Lower lobe of right lung (tissue), 2 donors: ENCODE results near the gene C6orf47. TPM values are rescaled to one million over a fixed set of nuclear protein-coding genes. Genes with fewer than 3 reads are reported as not detected.

Experiments
- ATAC-seq, 2 donors: fragments of 200-7000 bp; cut with Tn5 transposase; one replicate each; pipeline ENCODE4 v1.9.1; 2020 to 2022; ENCODE audit warnings: mild to moderate bottlenecking in 2 of 2, moderate library complexity in 2 of 2
- DNase-seq: peaks from one replicate; pipeline ENCODE4 v3.0.0-alpha.2; 2020
- H3K27ac ChIP-seq: fragments of 200-600 bp; one replicate; pipeline ENCODE4 v1.8.0; 2022
- H3K27me3 ChIP-seq: fragments of 200-600 bp; one replicate; pipeline ENCODE4 v1.8.0; 2022; ENCODE audit warnings: low read depth
- H3K36me3 ChIP-seq: fragments of 200-600 bp; one replicate; pipeline ENCODE4 v1.8.0; 2022; ENCODE audit warnings: mild to moderate bottlenecking
- H3K4me1 ChIP-seq: fragments of 200-600 bp; one replicate; pipeline ENCODE4 v1.8.0; 2022
- H3K4me3 ChIP-seq: fragments of 200-600 bp; one replicate; pipeline ENCODE4 v1.8.0; 2022; ENCODE audit warnings: mild to moderate bottlenecking
- H3K9me3 ChIP-seq: fragments of 200-600 bp; one replicate; pipeline ENCODE4 v1.8.0; 2022
- intact Hi-C: fragments of 100-400 bp; cut with DNase I; formaldehyde crosslinking; loops from one replicate; pipeline ENCODE4 v1.11.0; 2022
- total RNA-seq: library from RNA; stranded (reverse); fragmentation: NEBNext Ultra II Directional; extraction: Animal tissue kit (Norgen Biotek cat#: 25700); gene quantifications from one replicate; pipeline ENCODE4 v1.2.1, GENCODE V29; 2021
- TF ChIP-seq, protein P1 (sequence below): fragments of 200-600 bp; IDR thresholded peaks from one replicate; pipeline ENCODE4 v1.8.0; 2022; ENCODE audit warnings: antibody characterized with exemption, mild to moderate bottlenecking
- donor health status: DM: no; HTN: yes; CAD: no; lungs with severe emphysema.

C6orf47 gene
- total RNA-seq, 1 donor from 2014 or later, result 24.7 TPM

DNA sequence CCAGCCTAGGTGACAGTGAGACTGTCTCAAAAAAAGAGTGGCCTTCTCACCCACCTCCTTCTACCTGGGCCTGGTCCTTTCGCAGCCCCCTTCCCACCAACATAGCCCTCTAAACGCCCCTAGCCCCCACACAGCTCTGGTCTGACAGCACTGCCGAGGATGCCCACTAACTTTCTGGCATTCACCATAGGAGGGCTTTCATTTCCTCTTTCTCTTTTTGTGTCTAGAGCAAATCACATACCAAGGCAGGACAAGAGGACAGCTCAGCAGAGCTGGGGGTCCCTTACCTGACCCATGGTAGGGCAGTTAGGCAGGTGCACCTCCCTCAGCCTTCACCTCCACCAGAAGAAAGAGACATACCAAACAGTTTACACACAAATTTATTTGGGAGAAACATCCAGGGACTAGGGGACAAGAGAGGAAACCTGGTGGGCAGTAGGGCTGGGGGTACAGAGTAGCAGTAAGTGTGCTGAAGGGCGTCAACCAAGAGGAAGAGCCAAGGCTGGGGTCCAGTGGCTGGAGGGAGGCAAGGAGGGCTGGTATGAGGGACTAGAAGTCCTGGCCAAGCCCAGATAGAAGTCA lies 15.8 kb upstream of the C6orf47 start:
- H3K27ac ChIP-seq, result no peak overlapping the region
- no peaks in the 10 kb centered on the region for H3K27me3 ChIP-seq
- peaks cover 22% of the 10 kb centered on the region for H3K36me3 ChIP-seq
- H3K4me3 ChIP-seq, result no peak overlapping the region
- intact Hi-C loops, result no loop called here
- ATAC-seq (no peak), DNase-seq (no peak)
- TF ChIP-seq, protein P1, sequence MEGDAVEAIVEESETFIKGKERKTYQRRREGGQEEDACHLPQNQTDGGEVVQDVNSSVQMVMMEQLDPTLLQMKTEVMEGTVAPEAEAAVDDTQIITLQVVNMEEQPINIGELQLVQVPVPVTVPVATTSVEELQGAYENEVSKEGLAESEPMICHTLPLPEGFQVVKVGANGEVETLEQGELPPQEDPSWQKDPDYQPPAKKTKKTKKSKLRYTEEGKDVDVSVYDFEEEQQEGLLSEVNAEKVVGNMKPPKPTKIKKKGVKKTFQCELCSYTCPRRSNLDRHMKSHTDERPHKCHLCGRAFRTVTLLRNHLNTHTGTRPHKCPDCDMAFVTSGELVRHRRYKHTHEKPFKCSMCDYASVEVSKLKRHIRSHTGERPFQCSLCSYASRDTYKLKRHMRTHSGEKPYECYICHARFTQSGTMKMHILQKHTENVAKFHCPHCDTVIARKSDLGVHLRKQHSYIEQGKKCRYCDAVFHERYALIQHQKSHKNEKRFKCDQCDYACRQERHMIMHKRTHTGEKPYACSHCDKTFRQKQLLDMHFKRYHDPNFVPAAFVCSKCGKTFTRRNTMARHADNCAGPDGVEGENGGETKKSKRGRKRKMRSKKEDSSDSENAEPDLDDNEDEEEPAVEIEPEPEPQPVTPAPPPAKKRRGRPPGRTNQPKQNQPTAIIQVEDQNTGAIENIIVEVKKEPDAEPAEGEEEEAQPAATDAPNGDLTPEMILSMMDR, result no peak
- H3K9me3 ChIP-seq, result no peaks in the 10 kb centered on the region
- H3K4me1 ChIP-seq, result peaks cover 14% of the 10 kb centered on the region

DNA sequence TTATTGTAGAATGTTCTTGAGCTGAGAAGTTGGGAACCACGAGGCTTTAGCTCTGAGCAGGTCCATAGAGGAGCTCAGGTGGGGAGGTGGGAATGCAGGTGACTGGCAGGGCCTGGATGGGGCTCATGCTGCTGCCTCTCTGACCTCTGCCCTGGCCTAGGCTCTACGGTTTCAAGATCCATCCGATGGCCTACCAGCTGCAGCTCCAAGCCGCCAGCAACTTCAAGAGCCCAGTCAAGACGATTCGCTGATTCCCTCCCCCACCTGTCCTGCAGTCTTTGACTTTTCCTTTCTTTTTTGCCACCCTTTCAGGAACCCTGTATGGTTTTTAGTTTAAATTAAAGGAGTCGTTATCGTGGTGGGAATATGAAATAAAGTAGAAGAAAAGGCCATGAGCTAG lies 9.1 kb upstream of the C6orf47 start, which contains the start of gene LY6G5B:
Gene LY6G5B, plus strand, starts transcription at position 301 of the 400 bp plus-strand sequence. CDS start 975 bp downstream, outside the sequence.
- Histone ChIP-seq H3K4me1 (peaks cover 21% of the 10 kb centered on the region), H3K9me3 (no peaks in the 10 kb centered on the region), H3K4me3 (no peak within 1 kb of the TSS), H3K27me3 (no peaks in the 10 kb centered on the region), H3K36me3 (peaks cover 70% of the 10 kb centered on the region), H3K27ac (no peak within 1 kb of the TSS)
- ATAC-seq (no peak), DNase-seq (no peak)
- TF ChIP-seq, protein P1, result no peak
- intact Hi-C loops, result no loop called here

DNA sequence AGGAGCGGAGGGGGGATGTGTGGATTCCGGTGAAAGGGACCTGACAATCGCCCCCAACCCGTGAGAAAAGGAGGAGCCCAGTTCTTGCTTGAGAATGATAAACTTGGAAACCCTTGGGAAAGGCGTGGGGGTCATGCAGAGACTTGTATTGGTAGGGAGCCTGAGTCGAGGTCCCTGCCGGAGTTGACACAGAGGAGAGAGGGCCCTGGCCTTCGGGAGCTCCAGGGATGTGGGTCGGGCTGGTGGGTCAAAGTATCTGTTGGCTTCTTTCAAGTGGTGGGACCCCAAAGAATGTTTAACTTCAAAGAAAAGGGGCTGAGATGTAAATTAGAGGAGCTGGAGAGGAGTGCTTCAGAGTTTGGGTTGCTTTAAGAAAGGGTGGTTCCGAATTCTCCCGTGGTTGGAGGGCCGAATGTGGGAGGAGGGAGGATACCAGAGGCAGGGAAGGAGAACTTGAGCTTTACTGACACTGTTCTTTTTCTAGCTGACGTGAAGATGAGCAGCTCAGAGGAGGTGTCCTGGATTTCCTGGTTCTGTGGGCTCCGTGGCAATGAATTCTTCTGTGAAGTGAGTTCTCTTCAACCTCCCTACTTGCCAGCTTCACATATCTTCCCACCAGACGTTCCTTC lies 5.9 kb upstream of the C6orf47 start:
- H3K9me3 ChIP-seq, result no peaks in the 10 kb centered on the region
- no peaks in the 10 kb centered on the region for H3K27me3 ChIP-seq
- peaks cover 68% of the 10 kb centered on the region for H3K36me3 ChIP-seq
- H3K27ac ChIP-seq, result peak overlapping the region; percentile 91
- TF ChIP-seq, protein P1, result no peak
- peaks cover 46% of the 10 kb centered on the region for H3K4me1 ChIP-seq
- peak overlapping the region; percentile 78 for H3K4me3 ChIP-seq
- no peak for ATAC-seq
- intact Hi-C loops, result no loop called here
- no peak for DNase-seq

DNA sequence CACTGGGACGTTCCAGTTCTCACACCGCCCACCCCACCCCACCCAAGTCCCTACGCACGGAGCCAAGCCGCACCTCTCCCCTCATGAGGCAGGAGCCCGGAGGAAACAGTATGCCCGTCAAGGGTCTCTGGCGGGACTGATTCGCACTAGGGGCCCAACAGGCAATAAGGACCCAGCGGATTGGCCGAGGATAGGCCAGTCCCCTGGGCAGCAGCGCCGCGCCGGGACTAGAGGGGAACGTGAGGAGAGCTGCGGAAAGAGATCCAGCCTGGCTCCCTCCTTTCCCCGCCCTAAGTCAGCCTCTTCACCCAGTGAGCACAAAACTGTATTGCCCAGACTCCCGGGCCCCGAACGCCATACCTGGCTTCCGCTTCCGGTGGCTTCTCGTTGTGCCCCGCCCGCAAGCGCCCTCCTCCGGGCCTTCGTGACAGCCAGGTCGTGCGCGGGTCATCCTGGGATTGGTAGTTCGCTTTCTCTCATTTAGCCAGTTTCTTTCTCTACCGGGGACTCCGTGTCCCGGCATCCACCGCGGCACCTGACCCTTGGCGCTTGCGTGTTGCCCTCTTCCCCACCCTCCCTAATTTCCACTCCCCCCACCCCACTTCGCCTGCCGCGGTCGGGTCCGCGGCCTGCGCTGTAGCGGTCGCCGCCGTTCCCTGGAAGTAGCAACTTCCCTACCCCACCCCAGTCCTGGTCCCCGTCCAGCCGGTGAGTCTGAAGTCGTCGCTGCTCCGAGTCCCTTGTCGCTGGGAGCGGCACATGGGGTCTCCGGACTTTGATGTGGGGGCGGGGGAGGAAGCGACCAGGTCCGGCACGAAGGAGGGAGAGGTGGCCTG lies 5.1 kb upstream of the C6orf47 start, which contains the start of gene CSNK2B:
Gene CSNK2B, plus strand, starts transcription at position 580 of the 836 bp plus-strand sequence. CDS start 752 bp downstream, outside the sequence.
- Histone ChIP-seq H3K27me3 (no peaks in the 10 kb centered on the region), H3K4me1 (peaks cover 51% of the 10 kb centered on the region), H3K4me3 (peak within 1 kb of the TSS; percentile 78), H3K27ac (peak within 1 kb of the TSS; percentile 91), H3K9me3 (no peaks in the 10 kb centered on the region), H3K36me3 (peaks cover 60% of the 10 kb centered on the region)
- TF ChIP-seq, protein P1, result peak; percentile 15
- DNase-seq (peak; percentile 99), ATAC-seq (peak; percentile 96)
- intact Hi-C loops, result no loop called here

DNA sequence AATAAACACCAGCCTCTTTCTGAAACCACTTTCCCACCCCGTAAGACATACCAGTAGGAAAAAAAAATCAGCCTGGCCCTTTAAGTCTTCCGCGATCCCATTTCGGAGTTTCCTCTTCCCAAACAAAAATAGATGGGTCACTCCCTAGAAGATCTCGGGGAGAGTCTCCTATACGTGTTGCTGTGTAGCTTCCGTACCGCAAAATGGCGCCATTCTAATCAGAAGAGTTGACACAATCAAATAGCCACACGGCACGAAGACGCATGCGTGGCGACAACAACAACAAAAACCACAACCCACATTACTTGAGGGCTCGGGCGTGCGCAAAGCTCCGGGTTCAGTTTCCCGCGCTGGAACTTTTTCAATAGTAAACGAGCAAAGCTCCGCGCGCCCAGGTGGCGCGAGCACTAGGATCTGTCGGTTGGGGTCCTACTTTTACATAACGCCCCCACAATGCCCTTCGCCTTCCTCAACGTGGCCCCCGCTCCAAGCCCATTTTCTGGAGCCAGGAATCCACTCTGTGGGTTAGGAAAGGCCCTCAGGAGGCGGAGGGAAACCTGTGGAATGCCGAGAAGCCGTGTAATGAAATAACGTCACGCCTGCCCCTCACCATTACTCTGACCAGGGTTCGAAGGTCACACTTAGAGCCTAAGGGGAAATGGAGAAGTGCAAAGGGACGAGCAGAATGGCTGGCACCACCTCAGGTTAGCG lies 4.4 kb upstream of the C6orf47 start, which contains the start of gene GPANK1:
Gene GPANK1, minus strand, starts transcription at position 208 of the 711 bp plus-strand sequence. CDS start 519 bp downstream, outside the sequence.
- peak within 1 kb of the TSS; percentile 78 for H3K4me3 ChIP-seq
- no peaks in the 10 kb centered on the region for H3K9me3 ChIP-seq
- H3K27ac ChIP-seq, result peak within 1 kb of the TSS; percentile 91
- no peaks in the 10 kb centered on the region for H3K27me3 ChIP-seq
- peak; percentile 94 for DNase-seq
- TF ChIP-seq, protein P1, result no peak
- ATAC-seq, result peak; percentile 79 to 83
- H3K4me1 ChIP-seq, result peaks cover 51% of the 10 kb centered on the region
- intact Hi-C loops, result no loop called here
- peaks cover 52% of the 10 kb centered on the region for H3K36me3 ChIP-seq
